ENCODE results near the gene DDI1. TPM values are rescaled to one million over a fixed set of nuclear protein-coding genes. Genes with fewer than 3 reads are reported as not detected.
A peak's percentile ranks its signal among the peaks of the same experiment; 100 is the strongest.

DDI1 gene
- total RNA-seq, 4 donors from 2014 or later = 0.12 TPM; not detected in 3

DNA sequence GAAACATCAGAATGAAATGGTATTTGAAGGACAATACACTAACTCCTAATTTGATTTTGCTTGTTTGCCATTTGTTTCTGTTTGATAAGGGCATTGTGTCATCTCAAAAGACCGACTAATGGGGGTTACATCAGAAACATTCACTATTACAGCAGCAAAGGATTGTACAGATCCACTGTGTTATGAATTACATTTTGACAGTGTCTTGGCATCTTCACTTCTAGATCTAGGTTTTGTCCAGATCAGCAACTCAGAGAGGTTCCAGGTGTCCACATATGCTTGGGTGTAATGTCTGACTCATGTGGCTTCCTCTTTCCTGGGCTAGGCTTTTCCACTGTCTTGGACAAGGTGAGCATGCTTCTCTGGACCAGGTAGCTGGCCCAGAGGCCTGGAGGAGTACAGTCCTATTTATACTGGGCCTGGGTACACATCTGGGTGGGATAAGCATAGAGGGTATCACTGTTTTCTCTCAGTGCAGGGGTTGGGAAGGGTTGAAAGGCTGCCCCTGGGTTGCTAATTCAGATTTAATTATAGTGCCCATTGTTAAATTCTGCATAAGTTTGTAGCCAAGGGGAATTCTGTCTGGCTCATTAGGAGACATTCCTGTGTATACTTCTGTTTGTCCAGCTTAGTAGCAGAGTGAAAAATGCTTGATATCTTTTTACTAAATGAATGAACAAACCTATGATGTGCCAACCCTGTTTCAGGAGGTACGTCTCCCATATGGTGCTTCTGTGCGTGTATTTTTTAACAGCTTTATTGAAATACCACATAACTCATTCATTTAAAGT lies 23.8 kb downstream of the DDI1 start:
- WGBS, 2 donors (ENCODE audit: low coverage in 1 of 2) = 62 to 86% methylated on average over 3 of the region's 3 CpGs
- Histone ChIP-seq H3K9me3 (no peaks in the 10 kb centered on the region), H3K4me1 (peaks cover 0 to 8% (median 3%) of the 10 kb centered on the region in 3 donors), H3K27me3 (no peaks in the 10 kb centered on the region), H3K27ac (no peak overlapping the region), H3K4me3 (no peak overlapping the region), H3K36me3 (no peaks in the 10 kb centered on the region)
- TF ChIP-seq EP300 (IDR thresholded peaks at IDR 0.05) (no peak), POLR2AphosphoS5 (IDR thresholded peaks at IDR 0.05) (no peak), POLR2A (IDR thresholded peaks at IDR 0.05) (no peak)
- TF ChIP-seq, protein P1, sequence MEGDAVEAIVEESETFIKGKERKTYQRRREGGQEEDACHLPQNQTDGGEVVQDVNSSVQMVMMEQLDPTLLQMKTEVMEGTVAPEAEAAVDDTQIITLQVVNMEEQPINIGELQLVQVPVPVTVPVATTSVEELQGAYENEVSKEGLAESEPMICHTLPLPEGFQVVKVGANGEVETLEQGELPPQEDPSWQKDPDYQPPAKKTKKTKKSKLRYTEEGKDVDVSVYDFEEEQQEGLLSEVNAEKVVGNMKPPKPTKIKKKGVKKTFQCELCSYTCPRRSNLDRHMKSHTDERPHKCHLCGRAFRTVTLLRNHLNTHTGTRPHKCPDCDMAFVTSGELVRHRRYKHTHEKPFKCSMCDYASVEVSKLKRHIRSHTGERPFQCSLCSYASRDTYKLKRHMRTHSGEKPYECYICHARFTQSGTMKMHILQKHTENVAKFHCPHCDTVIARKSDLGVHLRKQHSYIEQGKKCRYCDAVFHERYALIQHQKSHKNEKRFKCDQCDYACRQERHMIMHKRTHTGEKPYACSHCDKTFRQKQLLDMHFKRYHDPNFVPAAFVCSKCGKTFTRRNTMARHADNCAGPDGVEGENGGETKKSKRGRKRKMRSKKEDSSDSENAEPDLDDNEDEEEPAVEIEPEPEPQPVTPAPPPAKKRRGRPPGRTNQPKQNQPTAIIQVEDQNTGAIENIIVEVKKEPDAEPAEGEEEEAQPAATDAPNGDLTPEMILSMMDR (IDR thresholded peaks at IDR 0.05) = no peak
- peak; percentile 69 for ATAC-seq

DNA sequence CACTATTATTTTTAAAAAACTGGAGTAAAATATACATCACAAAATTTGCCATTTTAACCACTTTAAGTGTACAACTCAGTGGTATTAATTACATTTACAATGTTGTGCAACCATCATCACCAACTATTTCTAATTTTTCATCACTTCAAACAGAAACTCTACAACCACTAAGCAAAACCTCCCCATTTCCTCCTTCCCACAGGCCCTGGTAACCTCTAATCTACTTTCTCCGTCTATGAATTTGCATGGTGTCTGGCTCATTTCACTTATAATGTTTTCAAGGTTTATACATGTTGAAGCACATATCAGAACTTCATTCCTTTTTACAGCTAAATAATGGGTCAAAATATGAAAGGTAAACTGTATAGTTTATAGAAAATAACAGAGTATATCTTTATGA lies 24.4 kb downstream of the DDI1 start:
- Histone ChIP-seq H3K4me1 (peaks cover 0 to 8% (median 3%) of the 10 kb centered on the region in 3 donors), H3K27me3 (no peaks in the 10 kb centered on the region), H3K4me3 (no peak overlapping the region), H3K36me3 (no peaks in the 10 kb centered on the region), H3K9me3 (no peaks in the 10 kb centered on the region), H3K27ac (no peak overlapping the region)
- 62 to 69% methylated on average over 1 of the region's 1 CpG for WGBS, 2 donors (ENCODE audit: low coverage in 1 of 2)
- ATAC-seq = no peak
- TF ChIP-seq EP300 (IDR thresholded peaks at IDR 0.05) = no peak
- TF ChIP-seq, protein P1 (IDR thresholded peaks at IDR 0.05) = no peak
- no peak for TF ChIP-seq POLR2A (IDR thresholded peaks at IDR 0.05)
- no peak for TF ChIP-seq POLR2AphosphoS5 (IDR thresholded peaks at IDR 0.05)

- no peak for TF ChIP-seq POLR2A (IDR thresholded peaks at IDR 0.05)
- TF ChIP-seq POLR2AphosphoS5 (IDR thresholded peaks at IDR 0.05) = no peak
- no peak for TF ChIP-seq EP300 (IDR thresholded peaks at IDR 0.05)
- TF ChIP-seq, protein P1 (IDR thresholded peaks at IDR 0.05) = no peak
- Histone ChIP-seq H3K4me3 (no peak overlapping the region), H3K9me3 (no peaks in the 10 kb centered on the region), H3K27me3 (no peaks in the 10 kb centered on the region), H3K27ac (no peak overlapping the region), H3K36me3 (no peaks in the 10 kb centered on the region), H3K4me1 (peaks cover 0 to 8% (median 3%) of the 10 kb centered on the region in 3 donors)
- 65 to 79% methylated on average over 6 to 9 of the region's 9 CpGs for WGBS, 2 donors (ENCODE audit: low coverage in 1 of 2)
- ATAC-seq = peak; percentile 83
Observed at GRCh38 chr11:104061853-104062521, 25.5 kb downstream of the DDI1 start.

DNA sequence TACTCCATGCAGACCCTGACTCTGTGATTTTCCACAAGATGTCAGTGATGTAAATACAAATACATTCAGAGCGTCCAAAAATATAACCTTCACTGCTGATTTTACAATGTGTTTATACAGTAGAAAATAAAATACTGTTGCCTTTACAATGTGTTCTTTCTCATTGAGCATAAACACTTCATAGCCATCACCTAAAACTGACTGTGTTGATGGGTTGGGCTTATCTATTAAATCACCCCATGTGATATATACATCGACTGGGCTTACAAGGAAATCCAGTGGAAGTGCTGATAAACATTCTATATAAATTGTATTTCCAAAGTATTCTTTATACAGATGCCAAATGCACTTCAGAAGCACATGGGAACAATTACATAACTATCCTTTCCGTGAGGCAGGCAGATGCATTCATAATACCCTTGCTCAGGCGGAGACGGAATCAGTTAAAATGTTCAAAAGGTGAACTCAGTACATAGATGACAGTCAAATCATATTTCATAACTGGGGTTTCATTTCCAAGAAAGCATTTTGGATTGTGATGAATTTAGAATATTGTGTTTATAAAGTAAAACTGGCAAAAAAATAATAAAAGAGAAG lies 27.7 kb downstream of the DDI1 start:
- H3K27me3 ChIP-seq = no peaks in the 10 kb centered on the region
- peaks cover 0 to 8% (median 3%) of the 10 kb centered on the region in 3 donors for H3K4me1 ChIP-seq
- TF ChIP-seq POLR2A (IDR thresholded peaks at IDR 0.05) = no peak
- TF ChIP-seq POLR2AphosphoS5 (IDR thresholded peaks at IDR 0.05) = no peak
- TF ChIP-seq, protein P1 (IDR thresholded peaks at IDR 0.05) = no peak
- no peak for TF ChIP-seq EP300 (IDR thresholded peaks at IDR 0.05)
- no peak for ATAC-seq
- WGBS, 2 donors (ENCODE audit: low coverage in 1 of 2) = 39 to 56% methylated on average over 5 of the region's 5 CpGs
- H3K36me3 ChIP-seq = no peaks in the 10 kb centered on the region
- no peaks in the 10 kb centered on the region for H3K9me3 ChIP-seq
- no peak overlapping the region for H3K4me3 ChIP-seq
- no peak overlapping the region for H3K27ac ChIP-seq

Measured in gastroesophageal sphincter (tissue), 4 donors.